DOHH2 (cell line): ENCODE results near the gene TMPRSS11E.
"Not testable (repeated sequence)": the region's sequence is repeated elsewhere in the genome, so short reads cannot be mapped to it uniquely, and the experiment has no call there.

Experiments used
- H3F3A ChIP-seq: fragments of 200-600 bp; sonication (generic), shearing (Covaris generic); 2 replicates; pipeline ENCODE4 v1.6.0; 2016; ENCODE audit warnings: antibody characterized with exemption, mild to moderate bottlenecking; ENCODE audit not compliant: control insufficient read depth, insufficient read depth
- H3K27ac ChIP-seq: fragments of 200-600 bp; sonication (generic); 2 replicates; pipeline ENCODE4 v1.5.1; 2014; ENCODE audit warnings: low read depth, mild to moderate bottlenecking, low read length, moderate library complexity
- H3K27me3 ChIP-seq: fragments of 200-600 bp; sonication (generic); 2 replicates; pipeline ENCODE4 v1.6.1; 2014; ENCODE audit warnings: mild to moderate bottlenecking, low read length, mixed read lengths; ENCODE audit not compliant: control insufficient read depth
- H3K36me3 ChIP-seq: fragments of 200-600 bp; sonication (generic); 2 replicates; pipeline ENCODE4 v1.6.1; 2014; ENCODE audit warnings: mild to moderate bottlenecking, low read length, moderate library complexity, mixed read lengths; ENCODE audit not compliant: control insufficient read depth
- H3K4me1 ChIP-seq: fragments of 200-600 bp; sonication (generic); 2 replicates; pipeline ENCODE4 v1.6.1; 2014; ENCODE audit warnings: mild to moderate bottlenecking, low read length, mixed read lengths; ENCODE audit not compliant: control insufficient read depth
- H3K4me2 ChIP-seq: fragments of 200-600 bp; sonication (generic); 2 replicates; pipeline ENCODE4 v1.6.0; 2014; ENCODE audit warnings: mild to moderate bottlenecking, low read length, moderate library complexity
- H3K4me3 ChIP-seq: fragments of 200-600 bp; sonication (generic); 2 replicates; pipeline ENCODE4 v1.5.1; 2014; ENCODE audit warnings: mild to moderate bottlenecking, low read length, mixed read lengths
- H3K79me2 ChIP-seq: fragments of 200-600 bp; sonication (generic); 2 replicates; pipeline ENCODE4 v1.6.1; 2014; ENCODE audit warnings: mild to moderate bottlenecking, low read length, mixed read lengths; ENCODE audit not compliant: control insufficient read depth
- H3K9me2 ChIP-seq: fragments of 200-600 bp; sonication (generic); replicated peaks from 2 replicates; pipeline ENCODE4 v1.6.1; 2014; ENCODE audit warnings: mild to moderate bottlenecking, low read length, mixed read lengths; ENCODE audit not compliant: control insufficient read depth
- H3K9me3 ChIP-seq: fragments of 200-600 bp; sonication (generic); 2 replicates; pipeline ENCODE4 v1.6.1; 2014; ENCODE audit warnings: antibody characterized with exemption, low read length, mixed read lengths; ENCODE audit not compliant: control insufficient read depth, insufficient read depth
- H4K20me1 ChIP-seq: fragments of 200-600 bp; sonication (generic); 2 replicates; pipeline ENCODE4 v1.6.0; 2014; ENCODE audit warnings: low read depth, mild to moderate bottlenecking, antibody characterized with exemption, low read length, moderate library complexity; ENCODE audit not compliant: control insufficient read depth, insufficient read depth
- EZH2phosphoT487 ChIP-seq: fragments of 200-600 bp; sonication (generic); IDR thresholded peaks from 2 replicates; pipeline ENCODE4 v1.6.1; 2017; ENCODE audit warnings: borderline replicate concordance, mild to moderate bottlenecking, antibody characterized with exemption, low read length, moderate library complexity, mixed read lengths
- TF ChIP-seq, protein P1 (sequence below): fragments of 200-600 bp; sonication (generic); IDR thresholded peaks from one replicate; pipeline ENCODE4 v1.5.1; 2014; ENCODE audit warnings: antibody characterized with exemption, mild to moderate bottlenecking, low read depth, low read length; ENCODE audit not compliant: poor library complexity, severe bottlenecking

Gene TMPRSS11E

DNA sequence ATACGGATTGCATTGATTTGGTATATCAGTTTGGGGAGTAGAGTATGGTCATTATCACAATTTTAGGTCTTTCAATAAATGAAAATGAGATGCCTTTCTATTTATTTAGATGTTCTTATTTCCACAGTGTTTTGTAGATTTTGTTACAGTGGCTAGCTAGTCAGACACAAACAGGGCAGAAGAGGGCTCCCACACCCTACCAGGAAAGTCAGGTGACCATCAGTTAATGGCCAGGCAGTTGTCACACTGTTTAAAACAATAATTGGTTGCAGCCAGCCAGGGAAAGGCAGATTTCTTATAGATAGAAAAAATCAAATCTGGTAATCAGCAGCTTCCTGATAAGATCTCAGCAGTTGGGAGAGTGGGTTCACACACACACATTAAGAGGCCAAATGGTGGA is 71.6 kb downstream of the TMPRSS11E start:
- no peaks in the 10 kb centered on the region for H3K9me2 ChIP-seq
- H3K4me1 ChIP-seq, result no peaks in the 10 kb centered on the region
- no peaks in the 10 kb centered on the region for H3F3A ChIP-seq
- no peak for TF ChIP-seq EZH2phosphoT487
- TF ChIP-seq, protein P1, sequence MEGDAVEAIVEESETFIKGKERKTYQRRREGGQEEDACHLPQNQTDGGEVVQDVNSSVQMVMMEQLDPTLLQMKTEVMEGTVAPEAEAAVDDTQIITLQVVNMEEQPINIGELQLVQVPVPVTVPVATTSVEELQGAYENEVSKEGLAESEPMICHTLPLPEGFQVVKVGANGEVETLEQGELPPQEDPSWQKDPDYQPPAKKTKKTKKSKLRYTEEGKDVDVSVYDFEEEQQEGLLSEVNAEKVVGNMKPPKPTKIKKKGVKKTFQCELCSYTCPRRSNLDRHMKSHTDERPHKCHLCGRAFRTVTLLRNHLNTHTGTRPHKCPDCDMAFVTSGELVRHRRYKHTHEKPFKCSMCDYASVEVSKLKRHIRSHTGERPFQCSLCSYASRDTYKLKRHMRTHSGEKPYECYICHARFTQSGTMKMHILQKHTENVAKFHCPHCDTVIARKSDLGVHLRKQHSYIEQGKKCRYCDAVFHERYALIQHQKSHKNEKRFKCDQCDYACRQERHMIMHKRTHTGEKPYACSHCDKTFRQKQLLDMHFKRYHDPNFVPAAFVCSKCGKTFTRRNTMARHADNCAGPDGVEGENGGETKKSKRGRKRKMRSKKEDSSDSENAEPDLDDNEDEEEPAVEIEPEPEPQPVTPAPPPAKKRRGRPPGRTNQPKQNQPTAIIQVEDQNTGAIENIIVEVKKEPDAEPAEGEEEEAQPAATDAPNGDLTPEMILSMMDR, result no peak
- H4K20me1 ChIP-seq, result no peaks in the 10 kb centered on the region
- no peak overlapping the region for H3K4me2 ChIP-seq
- no peaks in the 10 kb centered on the region for H3K36me3 ChIP-seq
- H3K79me2 ChIP-seq, result no peaks in the 10 kb centered on the region
- H3K27me3 ChIP-seq, result no peaks in the 10 kb centered on the region
- H3K4me3 ChIP-seq, result no peak overlapping the region
- H3K9me3 ChIP-seq, result no peaks in the 10 kb centered on the region
- H3K27ac ChIP-seq, result no peak overlapping the region

DNA sequence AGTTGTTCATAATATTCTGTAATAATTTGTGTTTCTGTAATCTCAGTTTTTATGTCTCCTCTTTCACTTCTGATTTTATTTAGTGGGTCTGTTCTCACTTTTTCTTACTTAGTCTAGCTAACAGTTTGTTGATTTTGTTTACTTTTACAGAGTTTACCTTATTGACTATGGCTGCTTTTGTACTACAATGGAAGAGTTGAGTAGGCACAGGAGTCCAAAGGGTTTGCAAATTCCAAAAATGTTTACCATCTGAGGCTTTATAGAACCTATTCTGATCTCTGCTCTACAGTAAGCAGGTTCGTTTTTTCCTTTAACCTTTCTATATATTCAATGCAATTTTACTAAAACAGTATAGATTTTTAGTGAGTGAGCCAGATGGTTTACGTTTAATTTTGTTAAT is 73.7 kb downstream of the TMPRSS11E start:
- H3K9me3 ChIP-seq, result no peaks in the 10 kb centered on the region
- H3K4me2 ChIP-seq, result no peak overlapping the region
- H3K4me1 ChIP-seq, result no peaks in the 10 kb centered on the region
- no peak overlapping the region for H3K4me3 ChIP-seq
- no peak for TF ChIP-seq EZH2phosphoT487
- TF ChIP-seq, protein P1, result no peak
- H4K20me1 ChIP-seq, result no peaks in the 10 kb centered on the region
- H3K79me2 ChIP-seq, result no peaks in the 10 kb centered on the region
- H3K27ac ChIP-seq, result no peak overlapping the region
- no peaks in the 10 kb centered on the region for H3K9me2 ChIP-seq
- no peaks in the 10 kb centered on the region for H3K27me3 ChIP-seq
- H3F3A ChIP-seq, result no peaks in the 10 kb centered on the region
- H3K36me3 ChIP-seq, result no peaks in the 10 kb centered on the region

DNA sequence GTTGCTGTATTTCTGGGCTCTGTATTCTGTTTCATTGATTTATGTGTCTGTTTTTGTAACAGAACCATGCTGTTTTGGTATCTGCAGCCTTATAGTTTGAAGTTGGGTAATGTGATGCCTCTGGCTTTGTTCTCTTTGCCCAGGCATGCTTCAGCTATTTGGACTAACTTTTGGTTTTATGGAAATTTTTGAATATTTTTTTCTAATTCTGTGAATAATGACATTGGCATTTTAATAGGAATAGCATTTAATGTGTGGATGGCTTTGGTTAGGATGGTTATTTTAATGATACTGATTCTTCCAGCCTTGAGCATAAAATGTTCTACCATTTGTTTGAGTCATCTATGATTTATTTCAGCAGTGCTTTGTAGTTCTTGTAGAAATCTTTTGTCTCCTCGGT is 75.0 kb downstream of the TMPRSS11E start:
- H3K9me3 ChIP-seq, result not testable (repeated sequence)

DNA sequence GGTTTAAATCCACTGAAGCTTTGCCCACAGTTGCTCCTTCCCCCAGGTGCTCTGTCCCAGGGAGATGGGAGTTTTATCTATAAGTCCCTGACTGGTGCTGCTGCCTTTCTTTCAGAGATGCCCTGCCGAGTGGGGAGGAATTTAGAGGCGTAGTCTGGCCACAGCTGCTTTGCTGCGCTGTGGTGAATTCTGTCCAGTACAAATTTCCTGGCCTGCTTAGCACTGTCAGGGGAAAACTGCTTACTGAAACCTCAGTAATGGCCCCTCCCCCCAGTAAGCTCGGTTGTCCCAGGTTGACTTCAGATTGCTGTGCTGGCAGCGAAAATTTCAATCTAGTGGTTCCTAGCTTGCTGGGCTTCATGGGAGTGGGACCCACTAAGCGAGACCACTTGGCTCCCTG is 88.7 kb downstream of the TMPRSS11E start:
- Histone ChIP-seq H3K27ac (no peak overlapping the region), H3K4me1 (no peaks in the 10 kb centered on the region), H3K4me3 (no peak overlapping the region), H3K4me2 (no peak overlapping the region), H3K27me3 (no peaks in the 10 kb centered on the region), H3K36me3 (no peaks in the 10 kb centered on the region), H4K20me1 (no peaks in the 10 kb centered on the region), H3F3A (no peaks in the 10 kb centered on the region), H3K9me3 (no peaks in the 10 kb centered on the region), H3K9me2 (no peaks in the 10 kb centered on the region), H3K79me2 (no peaks in the 10 kb centered on the region)
- no peak for TF ChIP-seq EZH2phosphoT487
- TF ChIP-seq, protein P1, result no peak

More for the DNA sequence above, 75.0 kb downstream of the TMPRSS11E start:
- H3K4me2 ChIP-seq, H3K4me3 ChIP-seq, H3K9me2 ChIP-seq, H3K4me1 ChIP-seq, H3F3A ChIP-seq, H3K27me3 ChIP-seq, H3K36me3 ChIP-seq, H3K79me2 ChIP-seq, H4K20me1 ChIP-seq, H3K27ac ChIP-seq: not testable (repeated sequence)
